OCI-LY3 (cell line): Measurements from ENCODE around the gene COLEC11.

Experiments used
- H2AFZ ChIP-seq: fragments of 200-600, 300-600 bp; shearing (Covaris generic); 2 replicates; pipeline ENCODE4 v1.6.0; 2014; ENCODE audit warnings: antibody characterized with exemption, low read depth, low read length
- H3K27ac ChIP-seq: fragments of 200-600, 300-600 bp; sonication (generic); 2 replicates; pipeline ENCODE4 v1.5.1; 2014; ENCODE audit warnings: mild to moderate bottlenecking, low read length, moderate library complexity, mixed read lengths
- H3K27me3 ChIP-seq: fragments of 200-600, 300-600 bp; sonication (generic); 2 replicates; pipeline ENCODE4 v1.6.1; 2014; ENCODE audit warnings: low read depth, low read length, mixed read lengths
- H3K36me3 ChIP-seq: fragments of 200-600, 300-600 bp; sonication (generic); replicated peaks from 2 replicates; pipeline ENCODE3; 2014; ENCODE audit warnings: low read depth, low read length, mixed read lengths
- H3K4me1 ChIP-seq: fragments of 300-600, 200-600 bp; sonication (generic); 2 replicates; pipeline ENCODE4 v1.6.1; 2014; ENCODE audit warnings: low read length, mixed read lengths
- H3K4me2 ChIP-seq: fragments of 200-600, 300-600 bp; sonication (generic); 2 replicates; pipeline ENCODE4 v1.6.1; 2014; ENCODE audit warnings: low read length, mixed read lengths
- H3K4me3 ChIP-seq: fragments of 300-600, 200-600 bp; sonication (generic); 2 replicates; pipeline ENCODE4 v1.5.1; 2014; ENCODE audit warnings: antibody characterized with exemption, mild to moderate bottlenecking, low read length, moderate library complexity
- H3K79me2 ChIP-seq: fragments of 300-600, 200-600 bp; shearing (Covaris generic); 2 replicates; pipeline ENCODE4 v1.6.1; 2014; ENCODE audit warnings: mild to moderate bottlenecking, low read length, mixed read lengths
- H3K9ac ChIP-seq: fragments of 300-600, 200-600 bp; shearing (Covaris generic); 2 replicates; pipeline ENCODE4 v1.6.0; 2014; ENCODE audit warnings: mild to moderate bottlenecking, low read length, moderate library complexity
- H3K9me3 ChIP-seq: fragments of 200-600, 300-600 bp; shearing (Covaris generic); 2 replicates; pipeline ENCODE4 v1.6.1; 2014; ENCODE audit warnings: low read length, mixed read lengths; ENCODE audit not compliant: insufficient read depth
- H4K20me1 ChIP-seq: fragments of 200-600, 300-600 bp; sonication (generic); 2 replicates; pipeline ENCODE4 v1.6.1; 2016; ENCODE audit warnings: low read length, mixed read lengths; ENCODE audit not compliant: insufficient read depth
- EZH2phosphoT487 ChIP-seq: fragments of 200-600 bp; shearing (Covaris generic); IDR thresholded peaks from 2 replicates; pipeline ENCODE4 v1.6.1; 2018; ENCODE audit warnings: antibody characterized with exemption, mixed run types, low read depth
- TF ChIP-seq, protein P1 (sequence below): fragments of 200-600, 300-600 bp; sonication (generic); IDR thresholded peaks from 2 replicates; pipeline ENCODE4 v1.5.1; 2014; ENCODE audit warnings: antibody characterized with exemption, low read length, low read depth

The COLEC11 gene

DNA sequence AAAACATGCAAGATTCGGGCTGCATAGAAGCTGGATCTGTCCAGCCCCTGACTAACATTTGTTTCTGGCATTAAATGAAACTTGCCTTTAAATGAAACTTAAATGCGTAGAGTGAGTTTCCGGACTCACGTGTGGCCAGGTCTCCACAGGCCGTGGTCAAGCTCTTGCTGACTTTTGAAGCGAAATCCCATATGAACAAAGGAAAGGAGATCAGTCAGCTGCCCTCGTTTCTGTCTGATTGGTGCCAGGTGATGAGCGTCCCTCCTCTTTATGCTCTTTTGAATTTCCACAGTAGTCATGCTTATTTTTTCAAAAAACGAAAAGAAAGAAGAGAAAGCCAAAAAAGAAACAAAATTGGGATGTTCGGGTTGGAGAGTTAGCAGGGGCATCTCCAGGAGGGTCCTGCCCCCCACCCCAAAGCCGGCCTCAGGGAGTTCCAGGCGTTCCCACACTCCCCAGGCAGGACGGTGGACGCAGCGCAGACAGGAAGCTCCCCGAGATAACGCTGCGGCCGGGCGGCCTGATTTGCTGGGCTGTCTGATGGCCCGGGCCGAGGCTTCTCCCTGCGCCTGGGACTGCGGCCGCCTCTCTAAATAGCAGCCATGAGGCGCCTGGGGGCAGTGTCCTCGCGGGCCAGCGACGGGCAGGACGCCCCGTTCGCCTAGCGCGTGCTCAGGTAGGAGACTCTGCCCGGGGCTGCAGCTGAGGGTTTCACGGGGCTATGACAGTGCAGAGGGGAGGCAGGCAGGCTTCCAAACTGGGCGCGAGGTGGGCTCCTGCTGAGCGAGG, at the start of gene COLEC11:
Gene COLEC11 (plus strand): TSS at position 620 of the 789 bp plus-strand sequence. CDS start 9,229 bp downstream, outside the sequence.
- peak within 1 kb of the TSS; percentile 67 for H3K4me2 ChIP-seq

DNA sequence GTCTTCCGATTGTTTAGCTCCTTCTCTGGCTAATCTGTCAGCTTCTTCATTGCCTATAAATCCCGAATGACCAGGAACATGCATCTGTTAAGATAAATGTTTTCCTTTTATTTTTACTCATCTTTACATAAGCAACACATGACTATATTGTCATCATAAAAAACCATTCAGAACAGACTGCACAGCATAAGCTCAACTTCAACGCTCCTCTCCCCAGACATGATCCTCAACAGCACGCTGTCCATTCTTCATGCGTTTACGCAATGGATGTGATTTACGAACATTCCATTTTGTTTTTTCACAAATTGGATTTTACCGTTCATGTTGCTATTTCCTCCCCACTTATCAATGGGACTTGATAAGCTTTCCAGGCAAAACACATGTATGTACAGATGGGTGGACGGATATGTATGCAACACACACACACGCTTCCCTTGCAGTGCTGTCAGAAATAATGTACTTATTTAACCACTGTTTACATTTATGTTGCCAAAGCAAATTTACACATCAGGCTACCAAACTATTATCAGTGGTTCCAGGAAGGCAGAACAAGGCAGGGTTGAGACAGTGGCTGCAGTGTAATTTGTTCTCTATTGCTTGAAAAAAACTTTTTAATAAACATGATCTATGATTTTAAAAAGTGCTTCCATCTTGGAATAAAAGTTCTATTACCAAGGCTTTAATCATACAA, 49.0 kb upstream of the COLEC11 start:
- no peaks in the 10 kb centered on the region for H3K27me3 ChIP-seq
- peaks cover 65% of the 10 kb centered on the region for H3K36me3 ChIP-seq
- no peak overlapping the region for H3K9ac ChIP-seq
- H3K4me2 ChIP-seq: no peak overlapping the region
- no peaks in the 10 kb centered on the region for H3K9me3 ChIP-seq
- TF ChIP-seq, protein P1, sequence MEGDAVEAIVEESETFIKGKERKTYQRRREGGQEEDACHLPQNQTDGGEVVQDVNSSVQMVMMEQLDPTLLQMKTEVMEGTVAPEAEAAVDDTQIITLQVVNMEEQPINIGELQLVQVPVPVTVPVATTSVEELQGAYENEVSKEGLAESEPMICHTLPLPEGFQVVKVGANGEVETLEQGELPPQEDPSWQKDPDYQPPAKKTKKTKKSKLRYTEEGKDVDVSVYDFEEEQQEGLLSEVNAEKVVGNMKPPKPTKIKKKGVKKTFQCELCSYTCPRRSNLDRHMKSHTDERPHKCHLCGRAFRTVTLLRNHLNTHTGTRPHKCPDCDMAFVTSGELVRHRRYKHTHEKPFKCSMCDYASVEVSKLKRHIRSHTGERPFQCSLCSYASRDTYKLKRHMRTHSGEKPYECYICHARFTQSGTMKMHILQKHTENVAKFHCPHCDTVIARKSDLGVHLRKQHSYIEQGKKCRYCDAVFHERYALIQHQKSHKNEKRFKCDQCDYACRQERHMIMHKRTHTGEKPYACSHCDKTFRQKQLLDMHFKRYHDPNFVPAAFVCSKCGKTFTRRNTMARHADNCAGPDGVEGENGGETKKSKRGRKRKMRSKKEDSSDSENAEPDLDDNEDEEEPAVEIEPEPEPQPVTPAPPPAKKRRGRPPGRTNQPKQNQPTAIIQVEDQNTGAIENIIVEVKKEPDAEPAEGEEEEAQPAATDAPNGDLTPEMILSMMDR: no peak
- TF ChIP-seq EZH2phosphoT487: no peak
- no peak overlapping the region for H3K4me3 ChIP-seq
- no peak overlapping the region for H3K27ac ChIP-seq
- 0 out of 2 replicates have a peak, but pooled peaks cover 7% of the 10 kb centered on the region for H4K20me1 ChIP-seq
- peaks cover 28% of the 10 kb centered on the region for H3K79me2 ChIP-seq
- H3K4me1 ChIP-seq: no peaks in the 10 kb centered on the region
- H2AFZ ChIP-seq: no peak overlapping the region

More for the DNA sequence above, at the start of gene COLEC11:
- no peaks in the 10 kb centered on the region for H3K9me3 ChIP-seq
- no peak within 1 kb of the TSS for H2AFZ ChIP-seq
- H3K4me3 ChIP-seq: no peak within 1 kb of the TSS
- H3K79me2 ChIP-seq: no peaks in the 10 kb centered on the region
- no peak within 1 kb of the TSS for H3K27ac ChIP-seq
- peaks cover 3% of the 10 kb centered on the region for H3K36me3 ChIP-seq
- H3K4me1 ChIP-seq: peaks cover 12% of the 10 kb centered on the region
- 0 out of 2 replicates have a peak within 1 kb of the TSS, but pooled peaks have one; percentile 24 for H3K9ac ChIP-seq
- TF ChIP-seq EZH2phosphoT487: no peak
- TF ChIP-seq, protein P1: no peak
- H4K20me1 ChIP-seq: no peaks in the 10 kb centered on the region
- no peaks in the 10 kb centered on the region for H3K27me3 ChIP-seq

DNA sequence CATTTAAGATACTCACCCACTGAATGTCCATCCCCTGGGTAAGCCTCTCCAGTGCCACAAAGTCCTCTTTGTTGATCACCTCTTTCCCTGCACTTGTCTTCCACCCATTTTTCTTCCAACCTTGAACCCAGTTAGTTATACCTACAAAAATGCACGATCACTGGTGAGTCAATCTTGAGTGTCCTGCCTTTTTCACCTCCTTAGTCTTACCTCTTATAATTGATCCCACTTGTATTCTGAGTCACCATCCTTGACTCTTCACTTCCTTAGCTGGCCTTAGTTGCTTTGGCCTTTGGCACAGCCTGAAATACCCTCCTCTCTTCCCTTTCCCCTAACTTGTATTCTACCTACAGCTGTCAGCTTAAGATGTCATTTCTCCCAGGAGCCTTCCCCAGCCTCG, 47.0 kb upstream of the COLEC11 start:
- no peaks in the 10 kb centered on the region for H3K9me3 ChIP-seq
- H4K20me1 ChIP-seq: 0 out of 2 replicates have a peak, but pooled peaks cover 2% of the 10 kb centered on the region
- no peak overlapping the region for H2AFZ ChIP-seq
- no peak overlapping the region for H3K9ac ChIP-seq
- H3K4me1 ChIP-seq: no peaks in the 10 kb centered on the region
- H3K4me2 ChIP-seq: no peak overlapping the region
- peaks cover 65% of the 10 kb centered on the region for H3K36me3 ChIP-seq
- TF ChIP-seq, protein P1: no peak
- no peak for TF ChIP-seq EZH2phosphoT487
- no peaks in the 10 kb centered on the region for H3K27me3 ChIP-seq
- peaks cover 18% of the 10 kb centered on the region for H3K79me2 ChIP-seq
- no peak overlapping the region for H3K27ac ChIP-seq
- no peak overlapping the region for H3K4me3 ChIP-seq

DNA sequence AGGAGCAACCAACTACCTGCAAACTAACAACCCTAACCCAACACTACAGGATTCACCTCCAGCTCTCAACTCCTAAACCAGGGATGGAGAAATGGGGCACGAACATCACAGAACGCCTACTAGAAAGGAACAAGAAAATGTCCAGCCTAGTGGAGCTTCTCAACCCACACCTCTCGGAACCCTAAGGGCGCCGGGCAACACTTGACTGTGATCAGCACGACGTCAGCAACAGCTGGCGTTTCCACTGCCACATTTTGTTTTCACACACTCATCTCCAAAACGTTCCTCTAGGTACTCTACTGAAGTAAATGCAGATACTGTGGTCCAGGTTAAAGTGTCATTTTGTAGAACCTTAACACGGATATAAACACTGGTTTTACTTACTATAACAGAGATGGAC, 41.0 kb upstream of the COLEC11 start:
- H3K79me2 ChIP-seq: peaks cover 57% of the 10 kb centered on the region
- no peaks in the 10 kb centered on the region for H3K27me3 ChIP-seq
- peaks cover 9% of the 10 kb centered on the region for H3K4me1 ChIP-seq
- no peaks in the 10 kb centered on the region for H3K9me3 ChIP-seq
- no peak overlapping the region for H2AFZ ChIP-seq
- peaks cover 57% of the 10 kb centered on the region for H3K36me3 ChIP-seq
- TF ChIP-seq EZH2phosphoT487: no peak
- TF ChIP-seq, protein P1: no peak
- H3K27ac ChIP-seq: no peak overlapping the region
- no peaks in the 10 kb centered on the region for H4K20me1 ChIP-seq
- no peak overlapping the region for H3K9ac ChIP-seq
- H3K4me2 ChIP-seq: no peak overlapping the region
- H3K4me3 ChIP-seq: no peak overlapping the region
